NCI-H128 (cell line): ENCODE data around the gene GFRA3.
"Not testable (repeated sequence)": the region's sequence is repeated elsewhere in the genome, so short reads cannot be mapped to it uniquely, and the experiment has no call there.

Source experiments
- DNase-seq: peaks from one replicate; lab custom pipeline; 2025; ENCODE audit not compliant: unreplicated experiment; lab: John Stamatoyannopoulos, UW

The GFRA3 gene

DNA sequence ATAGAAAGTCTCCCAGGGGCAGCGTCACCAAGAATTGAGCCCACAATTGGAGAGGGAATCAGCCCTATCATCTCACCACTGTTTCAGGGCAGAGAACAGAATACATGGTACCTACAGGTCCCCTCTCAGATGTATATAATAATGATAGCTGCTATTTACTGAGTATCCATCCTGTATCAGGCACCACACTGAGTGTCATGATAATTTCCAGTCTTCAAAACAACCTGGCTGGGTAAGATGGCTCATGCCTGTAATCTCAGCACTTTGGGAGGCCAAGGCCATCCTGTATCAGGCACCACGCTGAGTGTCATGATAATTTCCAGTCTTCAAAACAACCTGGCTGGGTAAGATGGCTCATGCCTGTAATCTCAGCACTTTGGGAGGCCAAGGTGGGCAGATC is 26.6 kb downstream of the GFRA3 start:
- not testable (repeated sequence) for DNase-seq

DNA sequence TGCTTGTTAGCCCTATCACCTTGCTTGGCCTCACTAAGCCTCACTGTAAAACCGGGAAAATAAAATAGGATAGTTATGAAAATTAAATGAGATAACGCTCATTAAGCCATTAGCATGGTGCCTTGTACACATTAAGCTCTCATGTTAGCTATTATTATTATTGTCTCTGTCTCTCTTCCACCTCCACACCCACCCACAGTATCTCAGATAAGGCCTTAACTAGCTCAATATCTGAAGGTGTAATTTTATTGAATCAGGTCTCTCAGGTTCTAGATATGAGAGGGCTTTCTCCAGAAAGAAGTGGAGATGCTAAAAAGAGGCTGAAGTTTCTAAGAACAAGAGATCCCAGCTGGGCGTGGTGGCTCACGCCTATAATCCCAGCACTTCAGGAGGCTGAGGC is 27.6 kb downstream of the GFRA3 start:
- no peak for DNase-seq

DNA sequence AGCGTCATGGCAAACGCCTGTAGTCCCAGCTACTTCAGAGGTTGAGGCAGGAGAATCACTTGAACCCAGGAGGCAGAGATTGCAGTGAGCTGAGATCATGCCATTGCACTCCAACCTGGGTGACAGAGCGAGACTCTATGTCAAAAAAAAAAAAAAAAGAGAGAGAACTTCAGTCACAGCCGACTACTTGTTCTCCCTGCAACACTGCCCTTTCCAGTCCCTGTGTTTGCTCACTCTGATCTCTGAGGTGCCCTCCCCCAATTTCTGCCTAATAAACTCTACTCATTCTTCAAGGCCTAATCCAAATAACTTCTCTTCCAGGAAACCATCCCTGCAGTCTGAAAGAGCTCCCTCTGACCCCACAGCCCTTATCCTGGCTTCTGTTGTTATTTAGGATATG is 28.1 kb downstream of the GFRA3 start:
- DNase-seq, result no peak

DNA sequence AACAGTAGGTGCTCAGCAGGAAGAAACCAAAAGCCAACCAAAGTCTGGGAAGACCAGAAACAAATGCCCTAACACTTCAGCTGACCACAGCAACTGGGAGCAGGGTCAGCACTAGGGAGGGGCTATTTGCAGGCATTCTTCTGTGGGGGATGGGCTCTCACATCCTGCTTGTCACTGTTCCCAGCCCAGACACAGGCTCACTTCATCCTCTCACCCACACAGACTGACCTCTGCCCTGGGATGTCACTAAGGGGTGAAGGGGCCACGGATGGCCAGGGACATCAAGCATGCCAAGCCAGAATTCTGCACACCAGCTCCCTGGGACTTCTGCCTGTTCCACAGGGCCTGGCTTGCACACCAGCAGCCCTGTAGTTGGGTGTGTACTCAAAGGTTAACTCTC is 28.7 kb downstream of the GFRA3 start:
- DNase-seq, result no peak

DNA sequence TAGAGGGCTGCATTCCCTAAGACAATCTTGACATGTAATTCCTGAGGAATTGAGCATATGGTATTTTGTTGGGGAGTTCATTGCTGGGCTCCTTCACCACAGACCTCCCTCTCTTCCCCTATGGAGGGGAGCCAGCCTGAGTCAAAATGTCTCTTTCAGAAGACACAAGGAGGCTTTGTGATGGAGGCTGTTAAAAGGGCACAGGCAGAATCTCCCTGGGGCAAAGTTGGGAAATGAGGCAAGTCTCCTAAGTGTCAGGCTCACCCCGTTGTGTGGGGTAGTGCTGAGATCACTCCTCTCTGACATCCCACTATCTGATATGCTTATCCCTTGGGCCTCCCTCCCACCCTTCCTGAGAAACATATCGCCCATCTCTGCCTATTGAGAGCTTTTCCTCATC is 30.6 kb downstream of the GFRA3 start:
- DNase-seq, result no peak

DNA sequence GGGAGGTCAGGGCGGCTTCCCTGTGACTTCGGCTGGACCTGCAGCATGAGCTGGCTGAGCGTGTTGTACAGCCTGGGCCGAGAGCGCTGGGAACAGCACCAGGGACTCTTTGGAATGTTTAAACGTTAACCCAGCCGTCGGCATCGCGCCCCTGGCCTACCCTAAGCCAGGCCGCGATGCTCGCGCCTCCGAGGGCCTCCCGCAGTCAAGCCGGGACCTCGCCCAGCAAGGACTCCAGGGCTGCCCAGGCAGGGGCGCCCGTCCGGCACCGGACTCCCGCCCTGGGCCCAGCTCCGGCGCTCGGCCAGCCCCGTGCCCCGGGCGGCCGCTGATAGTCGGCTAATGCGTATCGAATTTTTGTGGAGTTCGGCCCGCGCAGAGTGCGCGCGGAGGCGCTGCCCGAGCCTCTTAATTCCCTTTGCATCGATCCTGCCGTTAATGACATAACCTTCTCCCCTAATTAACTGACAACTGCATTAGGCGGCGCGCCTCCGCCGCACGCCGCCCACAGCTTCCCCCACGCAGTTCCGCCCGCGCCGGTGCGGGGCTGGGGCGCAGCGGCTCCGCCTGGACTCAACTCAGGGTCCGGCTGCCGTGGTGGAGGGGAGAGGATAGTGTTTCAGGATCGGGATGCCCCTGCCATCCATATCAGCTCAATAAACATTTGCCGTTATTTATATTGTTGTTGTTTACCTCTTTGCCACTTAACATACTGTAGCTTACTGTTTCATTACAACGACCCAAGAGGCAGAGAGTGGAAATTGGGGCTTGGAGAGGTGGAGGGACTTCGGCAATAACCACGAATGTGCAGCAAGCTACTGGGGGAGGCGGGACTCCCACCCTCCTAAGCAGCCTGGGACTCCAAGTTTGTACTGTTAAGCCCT is 32.5 kb downstream of the GFRA3 start:
- no peak for DNase-seq

DNA sequence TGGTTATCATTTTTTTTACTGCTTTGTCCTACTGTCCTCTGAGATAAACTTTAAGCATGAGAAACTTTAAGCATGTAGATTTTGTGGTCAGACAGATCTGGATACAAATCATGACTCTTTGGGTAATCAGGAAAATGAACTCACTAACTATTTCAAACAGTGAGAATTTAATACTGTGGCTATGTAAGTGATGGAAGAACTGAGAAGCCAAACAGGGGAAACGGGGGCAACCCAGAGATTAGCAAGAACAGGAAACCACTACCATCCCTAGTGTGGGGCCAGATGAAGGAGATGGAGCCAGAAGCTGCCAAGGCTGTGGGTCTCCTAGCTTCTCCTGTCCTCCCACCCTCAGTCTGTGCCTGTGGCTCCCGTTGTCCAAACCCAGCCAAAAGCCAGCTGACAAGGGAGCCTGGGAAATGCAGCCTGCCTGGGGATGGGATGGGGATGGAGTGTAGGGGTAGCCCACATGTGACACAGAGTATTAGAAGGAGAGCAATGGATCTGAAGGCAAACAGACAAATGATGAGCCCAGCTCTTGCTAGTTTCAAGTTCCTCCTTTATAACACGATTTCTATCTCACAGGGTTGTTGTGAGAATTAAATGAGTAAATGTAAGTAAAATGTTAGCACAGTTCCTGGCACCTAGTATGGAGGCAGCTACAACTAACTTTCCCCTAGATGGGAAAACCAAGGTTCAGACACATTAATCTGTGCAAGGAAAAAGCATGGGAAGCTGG is 33.6 kb downstream of the GFRA3 start:
- DNase-seq, result no peak

DNA sequence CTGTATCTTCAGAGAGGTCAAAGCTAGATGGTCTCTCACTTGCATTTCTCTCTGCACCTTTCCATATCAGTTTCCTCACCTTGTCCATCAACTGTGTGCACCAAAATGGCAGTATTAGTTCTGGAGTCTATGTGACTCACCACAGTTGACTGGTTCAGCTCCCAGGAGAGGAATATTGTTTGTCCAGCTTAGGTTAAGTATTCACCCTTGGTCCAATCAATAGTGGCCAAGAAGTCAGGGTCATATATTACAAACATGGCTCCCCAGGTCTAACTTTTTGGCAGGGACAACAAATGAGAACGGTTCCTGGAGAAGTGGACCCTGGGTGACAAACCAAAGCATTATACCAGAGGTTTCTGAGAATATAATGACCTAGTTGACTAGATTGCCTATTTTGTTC is 36.4 kb downstream of the GFRA3 start:
- no peak for DNase-seq

DNA sequence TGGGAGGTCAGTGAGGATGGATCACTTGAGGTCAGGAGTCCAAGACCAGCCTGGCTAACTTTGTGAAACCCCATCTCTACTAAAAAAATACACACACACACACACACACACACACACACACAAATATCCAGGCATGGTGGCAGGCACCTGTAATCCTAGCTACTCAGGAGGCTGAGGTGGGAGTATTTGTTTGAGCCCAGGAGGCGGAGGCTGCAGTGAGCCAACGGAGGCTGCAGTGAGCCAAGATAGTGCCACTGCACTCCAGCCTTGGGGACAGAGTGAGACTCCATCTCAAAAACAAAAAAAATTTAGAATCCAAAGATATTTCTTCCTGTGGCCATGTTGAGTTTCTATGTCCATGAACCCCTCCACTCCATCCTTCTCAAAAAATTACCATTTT is 39.8 kb downstream of the GFRA3 start:
- DNase-seq, result no peak

DNA sequence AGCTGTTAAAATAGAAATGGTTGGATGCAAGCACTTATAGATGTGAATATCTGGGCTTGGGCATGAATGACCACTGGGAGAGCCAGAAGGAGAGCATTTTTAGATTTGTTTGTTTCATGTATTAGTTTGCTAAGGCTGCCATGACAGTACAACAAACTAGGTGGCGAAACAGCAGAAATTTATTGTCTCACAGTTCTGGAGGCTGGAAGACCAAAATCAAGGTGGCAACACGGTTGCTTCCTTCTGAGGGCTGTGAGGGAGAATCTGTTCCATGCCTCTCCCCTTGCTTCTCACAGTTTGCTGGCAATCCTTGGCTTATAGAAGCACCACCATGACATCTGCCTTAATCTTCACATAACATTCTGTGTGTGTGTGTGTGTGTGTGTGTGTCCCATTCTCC is 41.1 kb downstream of the GFRA3 start:
- no peak for DNase-seq

DNA sequence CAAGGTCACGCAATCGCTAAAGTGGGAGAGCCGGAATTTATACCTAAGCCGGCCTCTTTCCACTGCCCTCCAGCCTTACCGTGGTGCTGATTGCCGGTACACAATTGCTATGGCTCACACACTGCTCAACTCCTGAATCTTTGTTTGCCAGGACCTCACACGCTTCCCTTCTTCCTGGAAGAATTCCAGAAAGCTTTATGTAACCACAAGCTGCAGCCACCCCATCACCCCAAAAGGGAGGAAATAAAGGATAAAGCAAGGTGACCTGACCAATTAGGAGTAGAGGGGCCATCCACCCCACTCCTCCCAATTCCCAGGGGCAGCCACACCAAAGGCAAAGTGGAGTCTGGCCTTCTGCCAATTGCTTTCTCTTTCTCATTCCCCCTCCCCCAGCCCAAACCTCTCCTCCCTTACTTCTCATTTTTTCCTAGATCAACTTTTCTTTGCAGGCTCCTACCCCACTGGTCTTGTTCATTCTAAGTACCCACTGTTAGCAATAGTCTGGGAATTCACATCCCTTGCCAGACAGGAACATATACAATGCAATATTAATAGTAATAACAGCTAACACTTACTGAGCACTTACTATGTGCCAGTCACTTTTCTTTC is 43.3 kb downstream of the GFRA3 start:
- peak; percentile 2 for DNase-seq

DNA sequence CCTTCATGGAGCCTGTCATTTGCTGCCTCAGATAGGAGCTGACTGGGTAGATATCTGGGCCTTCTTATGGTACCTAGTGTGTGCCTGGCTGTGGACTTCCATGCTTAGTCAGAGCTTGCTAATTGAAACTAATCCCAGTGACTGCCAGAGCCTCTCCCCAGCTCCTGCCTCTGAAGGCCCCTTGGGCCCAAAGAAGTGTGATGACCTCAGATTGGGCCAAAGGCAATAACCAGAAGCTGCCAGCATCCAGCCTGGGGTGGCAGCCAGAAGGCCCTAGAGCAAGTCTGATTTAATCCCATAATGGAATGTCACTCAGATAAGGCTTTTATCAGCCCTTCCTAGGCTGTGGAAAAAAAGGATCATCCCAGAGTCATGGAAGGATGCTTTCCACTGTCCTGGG is 44.2 kb downstream of the GFRA3 start:
- no peak for DNase-seq

DNA sequence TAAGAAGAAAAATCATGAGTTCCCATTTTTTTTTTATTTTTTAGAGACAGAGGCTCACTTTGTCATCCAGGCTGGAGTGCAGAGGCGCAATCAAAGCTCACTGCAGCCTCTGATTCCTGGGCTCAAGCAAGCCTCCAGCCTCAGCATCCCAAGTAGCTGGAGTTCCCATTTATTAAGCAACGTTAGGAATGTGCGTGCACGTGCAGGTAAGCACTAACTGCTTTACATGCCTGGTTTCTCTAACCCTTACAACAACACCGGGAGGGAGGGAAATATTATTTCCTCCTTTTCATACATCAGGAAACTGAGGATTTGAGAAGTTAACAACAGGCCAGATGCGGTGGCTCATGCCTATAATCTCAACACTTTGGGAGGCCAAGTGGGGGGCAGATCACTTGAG is 45.0 kb downstream of the GFRA3 start:
- no peak for DNase-seq

DNA sequence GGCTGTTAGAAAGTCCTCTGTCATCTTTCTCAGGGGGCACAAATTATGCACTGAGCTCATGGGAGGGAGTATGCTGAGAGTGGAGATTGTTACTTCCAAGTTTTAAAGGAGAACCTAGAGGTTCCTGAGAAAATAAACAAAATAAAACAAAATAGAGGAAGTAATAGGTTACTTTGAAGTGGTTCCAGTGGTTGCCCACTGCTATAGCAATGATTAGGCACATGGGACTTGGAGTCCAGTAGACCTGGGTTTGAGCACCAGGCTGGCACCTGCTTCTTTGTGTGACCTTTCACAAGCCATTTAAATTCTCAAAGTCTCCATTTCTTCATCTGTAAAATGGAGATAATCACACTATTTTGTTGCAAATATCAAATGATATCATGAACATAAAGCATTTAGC is 47.5 kb downstream of the GFRA3 start:
- DNase-seq, result no peak

DNA sequence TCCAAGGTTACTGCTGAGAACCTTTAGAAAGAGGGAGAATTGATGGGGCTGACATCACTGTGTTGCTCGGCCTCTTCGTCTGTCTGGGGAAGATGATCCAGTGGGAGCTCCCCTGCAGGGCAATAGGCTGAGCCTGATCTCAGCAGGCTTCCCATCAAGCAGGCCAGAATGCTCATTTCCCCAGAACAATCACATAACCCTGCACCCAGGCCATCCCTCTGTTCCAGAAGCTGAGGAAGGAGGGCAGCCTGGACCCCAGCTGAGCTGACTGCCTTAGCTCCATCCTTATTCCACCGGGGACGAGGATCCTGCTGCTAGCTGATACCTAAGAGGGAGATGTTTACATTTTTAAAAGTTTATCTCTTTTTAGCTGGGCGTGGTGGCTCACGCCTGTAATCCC is 49.7 kb downstream of the GFRA3 start:
- no peak for DNase-seq

DNA sequence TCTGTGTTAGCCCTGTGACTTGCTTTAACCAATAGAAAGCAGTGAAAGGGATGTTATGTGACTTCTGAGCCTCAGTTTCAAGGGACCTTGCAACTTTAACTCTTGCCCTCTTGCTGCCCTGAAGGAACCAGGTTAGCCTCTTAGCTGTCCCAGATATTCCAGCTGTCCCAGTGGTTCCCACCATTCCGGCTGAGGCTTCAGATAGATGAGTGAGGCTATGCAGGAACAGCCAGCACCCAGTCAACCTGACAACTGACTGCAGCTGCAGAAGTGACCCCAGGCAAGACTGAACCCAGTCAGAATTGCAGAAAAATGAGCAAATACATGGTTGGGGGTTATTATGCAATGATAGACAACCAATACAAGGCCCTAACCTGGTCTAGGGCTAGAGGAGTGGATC is 50.9 kb downstream of the GFRA3 start:
- no peak for DNase-seq

DNA sequence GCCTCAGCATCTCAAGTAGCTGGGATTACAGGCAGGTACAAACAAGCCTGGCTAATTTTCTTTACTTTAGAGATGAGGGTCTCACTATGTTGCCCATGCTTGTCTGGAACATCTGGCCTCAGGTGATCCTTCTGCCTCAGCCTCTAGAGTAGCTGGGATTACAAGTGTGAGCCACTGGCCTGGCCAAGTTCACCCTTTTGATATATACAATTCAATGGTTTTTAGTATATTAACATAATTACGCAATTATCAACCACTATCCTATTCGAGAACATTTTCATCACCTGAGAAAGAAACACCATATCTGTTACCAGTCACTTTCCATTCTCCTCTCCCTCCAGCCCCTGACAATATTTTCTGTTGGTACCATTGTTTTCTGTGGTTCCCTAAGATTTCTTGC is 57.6 kb downstream of the GFRA3 start:
- no peak for DNase-seq

DNA sequence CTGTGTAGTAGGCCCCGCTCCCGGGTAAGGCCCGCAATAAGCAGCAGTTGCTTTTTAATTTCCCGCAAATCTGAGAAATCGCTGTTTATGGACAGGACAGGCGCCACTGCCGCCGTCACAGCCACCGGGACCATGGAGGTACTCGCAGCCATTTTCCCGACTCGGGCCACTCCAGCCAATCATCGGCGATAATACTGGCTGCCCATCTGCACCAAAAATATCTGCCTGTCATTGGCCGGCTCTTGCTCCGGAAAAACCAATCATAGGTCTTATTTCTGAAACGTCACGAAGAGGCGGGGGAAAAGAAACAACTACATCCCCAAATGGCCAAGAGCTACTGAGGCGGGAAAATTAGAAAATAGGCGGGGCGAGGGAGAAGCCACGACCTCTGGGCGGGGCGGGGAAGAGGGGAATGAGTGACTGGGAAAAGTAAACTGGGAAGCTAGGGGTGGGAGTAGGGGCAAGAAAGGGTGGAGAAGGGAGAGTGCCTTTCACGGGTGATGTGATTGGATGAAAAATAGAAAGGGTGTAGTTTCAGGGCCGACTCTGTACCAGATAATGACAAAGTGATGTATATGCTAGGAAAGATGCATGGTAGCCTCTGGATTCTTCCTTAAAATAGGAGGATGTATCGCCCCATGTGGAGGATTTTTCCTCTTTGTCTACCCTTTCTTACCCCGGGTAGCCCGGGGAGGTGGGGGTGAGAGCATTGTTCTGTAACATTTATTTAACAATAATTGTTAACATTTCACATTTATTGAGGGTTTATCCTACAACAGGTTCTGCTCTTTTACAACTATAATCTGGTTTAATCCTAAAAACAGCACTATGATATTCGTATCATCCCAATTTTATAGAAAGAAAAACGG is 61.0 kb downstream of the GFRA3 start, which contains the start of gene CDC23:
Gene CDC23, minus strand, starts transcription at position 163 of the 869 bp plus-strand sequence. Its CDS starts 11 bp downstream, at position 152.
- peak; percentile 83 for DNase-seq

DNA sequence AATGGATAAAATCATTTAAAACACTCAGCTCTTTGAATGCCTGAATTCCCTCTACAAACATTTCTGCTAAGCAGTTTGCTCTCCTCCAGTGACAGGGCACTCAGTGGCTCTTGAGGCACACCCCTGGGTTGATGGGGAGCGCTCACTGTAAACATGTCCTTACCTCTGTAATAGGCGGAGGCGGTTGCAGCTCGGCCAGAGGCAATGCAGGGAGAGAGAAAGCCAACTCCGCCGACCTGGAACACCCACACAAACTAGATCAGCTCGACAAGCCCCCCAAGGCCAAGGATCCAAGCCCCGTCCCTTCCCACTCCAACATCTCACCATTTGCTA is 61.6 kb downstream of the GFRA3 start:
- DNase-seq, result no peak

DNA sequence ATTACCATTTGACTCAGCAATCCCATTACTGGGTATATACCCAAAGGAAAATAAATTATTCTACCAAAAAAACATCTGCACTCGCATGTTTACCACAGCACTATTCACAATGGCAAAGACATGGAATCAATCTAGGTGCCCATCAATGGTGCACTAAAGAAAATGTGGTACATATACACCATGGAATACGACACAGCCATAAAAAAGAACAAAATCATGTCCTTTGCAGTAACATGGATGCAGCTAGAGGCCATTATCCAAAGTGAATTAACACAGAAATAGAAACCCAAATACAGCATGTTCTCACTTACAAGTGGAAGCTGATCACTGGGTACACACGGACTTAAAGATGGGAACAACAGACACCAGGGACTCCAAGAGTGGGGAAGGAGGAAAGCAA is 63.4 kb downstream of the GFRA3 start:
- DNase-seq, result no peak
